Right ventricle myocardium inferior (tissue), 1 donor: Measurements from ENCODE around the gene NLRC4. TPM values are rescaled to one million over a fixed set of nuclear protein-coding genes. Genes with fewer than 3 reads are reported as not detected.
A peak's percentile ranks its signal among the peaks of the same experiment; 100 is the strongest.
"Not testable (repeated sequence)": the region's sequence is repeated elsewhere in the genome, so short reads cannot be mapped to it uniquely, and the experiment has no call there.

Source experiments
- ATAC-seq: fragments of 200-7000 bp; cut with Tn5 transposase; one replicate; pipeline ENCODE4 v1.9.1; 2020; ENCODE audit warnings: mild to moderate bottlenecking, moderate library complexity
- DNase-seq: peaks from one replicate; pipeline ENCODE4 v3.0.0; 2021; ENCODE audit errors: missing footprints
- intact Hi-C: fragments of 100-400 bp; cut with DNase I; formaldehyde crosslinking; loops from one replicate; pipeline ENCODE4 v1.11.0; 2022
- long read RNA-seq: library from polyadenylated mRNA; unstranded; transcript quantifications from one replicate; pipeline ENCODE4 v2.0.0, GENCODE V29; 2021
- total RNA-seq: library from RNA; stranded (reverse); fragmentation: NEBNext Ultra II Directional; extraction: Animal tissue kit (Norgen Biotek cat#: 25700); gene quantifications from one replicate; pipeline ENCODE4 v1.2.1, GENCODE V29; 2021
- donor health status: DM: no; HTN: yes; CAD: no; lungs with severe emphysema.

NLRC4 gene
- total RNA-seq = 1.4 TPM
- long read RNA-seq = 0 reads

- DNase-seq (no peak), ATAC-seq (peak; percentile 67)
- intact Hi-C loops = no loop called here
Measured at GRCh38 chr2:32264422-32265105, at the start of gene NLRC4. Gene NLRC4, minus strand, starts transcription at chr2:32264886. Its CDS starts 8,111 bp downstream, at chr2:32256775.

GRCh38 chr2:32310577-32310976, 45.9 kb upstream of the NLRC4 start:
- ATAC-seq (no peak), DNase-seq (no peak)
- intact Hi-C loops = no loop called here

- intact Hi-C loops, DNase-seq, ATAC-seq: not testable (repeated sequence)
Measured at GRCh38 chr2:32293966-32294562, 29.4 kb upstream of the NLRC4 start.

- intact Hi-C loops, DNase-seq, ATAC-seq: not testable (repeated sequence)
Measured at GRCh38 chr2:32293493-32293892, 28.8 kb upstream of the NLRC4 start.

GRCh38 chr2:32291746-32292145, 27.1 kb upstream of the NLRC4 start:
- ATAC-seq (no peak), DNase-seq (no peak)
- intact Hi-C loops = no loop called here

GRCh38 chr2:32290000-32290339, 25.3 kb upstream of the NLRC4 start:
- ATAC-seq (no peak), DNase-seq (no peak)
- intact Hi-C loops = no loop called here

- no peak for DNase-seq
- ATAC-seq = no peak
- intact Hi-C loops = no loop called here
Measured at GRCh38 chr2:32289165-32289999, 24.7 kb upstream of the NLRC4 start.

GRCh38 chr2:32284321-32284720, 19.6 kb upstream of the NLRC4 start:
- DNase-seq = no peak
- intact Hi-C loops = no loop called here
- peak; percentile 30 for ATAC-seq

GRCh38 chr2:32278478-32278853, 13.8 kb upstream of the NLRC4 start:
- intact Hi-C loops = loop anchor here (10.0 kb wide), 1 partner anchor 114 kb away; the partner anchor contains the start of gene SLC30A6
- ATAC-seq (no peak), DNase-seq (no peak)

GRCh38 chr2:32277674-32278477, 13.2 kb upstream of the NLRC4 start, which contains the start of gene YIPF4:
Gene YIPF4, plus strand, starts transcription at chr2:32277904. Its CDS starts 252 bp downstream, at chr2:32278156.
- intact Hi-C loops = loop anchor here (10.0 kb wide), 1 partner anchor 113 kb away; the partner anchor contains the start of gene SLC30A6
- DNase-seq = peak; percentile 92
- ATAC-seq = peak; percentile 98

GRCh38 chr2:32277363-32277673, 12.6 kb upstream of the NLRC4 start:
- no peak for ATAC-seq
- intact Hi-C loops = loop anchor here (10.0 kb wide), 1 partner anchor 113 kb away; the partner anchor contains the start of gene SLC30A6
- no peak for DNase-seq

- not testable (repeated sequence) for DNase-seq, ATAC-seq
- intact Hi-C loops = loop anchor here (10.0 kb wide), 1 partner anchor 111 kb away; the partner anchor contains the start of gene SLC30A6
Measured at GRCh38 chr2:32275790-32276189, 11.1 kb upstream of the NLRC4 start.

GRCh38 chr2:32274289-32274688, 9.6 kb upstream of the NLRC4 start:
- intact Hi-C loops = loop anchor here (10.0 kb wide), 1 partner anchor 109 kb away; the partner anchor contains the start of gene SLC30A6
- no peak for ATAC-seq
- DNase-seq = no peak

GRCh38 chr2:32272279-32272678, 7.6 kb upstream of the NLRC4 start:
- DNase-seq (no peak), ATAC-seq (no peak)
- intact Hi-C loops = loop anchor here (10.0 kb wide), 1 partner anchor 107 kb away; the partner anchor contains the start of gene SLC30A6

- DNase-seq (no peak), ATAC-seq (no peak)
- intact Hi-C loops = loop anchor here (10.0 kb wide), 1 partner anchor 106 kb away; the partner anchor contains the start of gene SLC30A6
Measured at GRCh38 chr2:32271063-32271462, 6.4 kb upstream of the NLRC4 start.

GRCh38 chr2:32262105-32262504, 2.6 kb downstream of the NLRC4 start:
- DNase-seq = no peak
- intact Hi-C loops = no loop called here
- no peak for ATAC-seq

- no peak for DNase-seq
- intact Hi-C loops = no loop called here
- no peak for ATAC-seq
Measured at GRCh38 chr2:32260376-32260775, 4.3 kb downstream of the NLRC4 start.

- DNase-seq (no peak), ATAC-seq (no peak)
- intact Hi-C loops = no loop called here
Measured at GRCh38 chr2:32258242-32258641, 6.4 kb downstream of the NLRC4 start.

- no peak for ATAC-seq
- intact Hi-C loops = no loop called here
- no peak for DNase-seq
Measured at GRCh38 chr2:32250290-32250689, 14.4 kb downstream of the NLRC4 start.
